ENCODE results near the gene CCDC102B.
"Not testable (repeated sequence)": the region's sequence is repeated elsewhere in the genome, so short reads cannot be mapped to it uniquely, and the experiment has no call there.

CCDC102B gene

GRCh38 chr18:68915061-68915460 is 117.2 kb downstream of the CCDC102B start:
- no peak for DNase-seq

GRCh38 chr18:68916734-68917133 is 118.9 kb downstream of the CCDC102B start:
- DNase-seq, result no peak

- no peak for DNase-seq
Observed at GRCh38 chr18:68918216-68918615, 120.3 kb downstream of the CCDC102B start.

GRCh38 chr18:68919900-68920299 is 122.0 kb downstream of the CCDC102B start:
- no peak for DNase-seq

GRCh38 chr18:68922392-68922791 is 124.5 kb downstream of the CCDC102B start:
- DNase-seq, result no peak

GRCh38 chr18:68925268-68925667 is 127.4 kb downstream of the CCDC102B start:
- no peak for DNase-seq

- no peak for DNase-seq
Observed at GRCh38 chr18:68928762-68929675, 131.1 kb downstream of the CCDC102B start.

- DNase-seq, result no peak
Observed at GRCh38 chr18:68935686-68936085, 137.8 kb downstream of the CCDC102B start.

- DNase-seq, result no peak
Observed at GRCh38 chr18:68937029-68937599, 139.2 kb downstream of the CCDC102B start.

GRCh38 chr18:68940039-68940438 is 142.2 kb downstream of the CCDC102B start:
- no peak for DNase-seq

- DNase-seq, result no peak
Observed at GRCh38 chr18:68940754-68941153, 142.9 kb downstream of the CCDC102B start.

- no peak for DNase-seq
Observed at GRCh38 chr18:68942230-68942629, 144.3 kb downstream of the CCDC102B start.

GRCh38 chr18:68943861-68944260 is 146.0 kb downstream of the CCDC102B start:
- not testable (repeated sequence) for DNase-seq

- no peak for DNase-seq
Observed at GRCh38 chr18:68944330-68944729, 146.4 kb downstream of the CCDC102B start.

GRCh38 chr18:68944826-68945225 is 146.9 kb downstream of the CCDC102B start:
- DNase-seq, result no peak

- DNase-seq, result no peak
Observed at GRCh38 chr18:68948622-68949021, 150.7 kb downstream of the CCDC102B start.

GRCh38 chr18:68954738-68955137 is 156.9 kb downstream of the CCDC102B start:
- no peak for DNase-seq

- no peak for DNase-seq
Observed at GRCh38 chr18:68956650-68957049, 158.8 kb downstream of the CCDC102B start.

GRCh38 chr18:68960355-68960754 is 162.5 kb downstream of the CCDC102B start:
- no peak for DNase-seq

GRCh38 chr18:68962623-68963022 is 164.7 kb downstream of the CCDC102B start:
- DNase-seq, result no peak

- DNase-seq, result no peak
Observed at GRCh38 chr18:68965817-68966216, 167.9 kb downstream of the CCDC102B start.

- DNase-seq, result no peak
Observed at GRCh38 chr18:68969027-68969426, 171.1 kb downstream of the CCDC102B start.

GRCh38 chr18:68972176-68972575 is 174.3 kb downstream of the CCDC102B start:
- no peak for DNase-seq

- DNase-seq, result no peak
Observed at GRCh38 chr18:68979737-68980136, 181.9 kb downstream of the CCDC102B start.

Data from suppressor macrophage treated with lipopolysaccharide for 4 hours (primary cell).